PFSK-1 (cell line): ENCODE data around the gene EGR4.

ENCODE experiments used
- FOXP2 ChIP-seq: optimal IDR thresholded peaks from 2 replicates; pipeline ENCODE3; 2011; ENCODE audit warnings: borderline replicate concordance, control low read depth, inconsistent platforms; ENCODE audit not compliant: insufficient read depth; ENCODE audit errors: extremely low read length, extremely low read depth
- POLR2AphosphoS5 ChIP-seq: IDR thresholded peaks from 2 replicates; pipeline ENCODE4 v1.6.1; 2012; ENCODE audit warnings: low read depth, mild to moderate bottlenecking, control low read depth, low read length, moderate library complexity
- REST ChIP-seq, 2 experiments: IDR thresholded peaks; 2 replicates each; pipeline versions ENCODE4 v1.6.1 to v1.8.0; 2011 to 2012; ENCODE audit warnings: low read depth in 2 of 2, low read length in 2 of 2, control low read depth in 1 of 2, inconsistent platforms in 1 of 2, mild to moderate bottlenecking in 1 of 2, moderate library complexity in 1 of 2; ENCODE audit not compliant: insufficient read depth in 1 of 2
- SIN3A ChIP-seq: IDR thresholded peaks from 2 replicates; pipeline ENCODE4 v1.6.1; 2012; ENCODE audit warnings: mild to moderate bottlenecking, low read length, moderate library complexity, borderline replicate concordance; ENCODE audit not compliant: insufficient read depth
- TAF1 ChIP-seq: IDR thresholded peaks from 2 replicates; pipeline ENCODE4 v1.6.1; 2012; ENCODE audit warnings: low read length, control low read depth, borderline replicate concordance; ENCODE audit not compliant: insufficient read depth

The EGR4 gene

GRCh38 chr2:73334045-73334444, 40.7 kb upstream of the EGR4 start:
- TF ChIP-seq REST (IDR thresholded peaks at IDR 0.05; ENCODE audit: insufficient read depth in 1 of 2, low read depth in 2 of 2, low read length in 2 of 2) (no peak), POLR2AphosphoS5 (no peak), SIN3A (no peak), FOXP2 (no peak), TAF1 (no peak)

GRCh38 chr2:73333564-73333963, 40.2 kb upstream of the EGR4 start:
- no peak for TF ChIP-seq FOXP2
- TF ChIP-seq SIN3A: no peak
- no peak for TF ChIP-seq POLR2AphosphoS5
- no peak for TF ChIP-seq TAF1
- no peak for TF ChIP-seq REST (IDR thresholded peaks at IDR 0.05; ENCODE audit: insufficient read depth in 1 of 2, low read depth in 2 of 2, low read length in 2 of 2)

- no peak for TF ChIP-seq FOXP2
- TF ChIP-seq REST (IDR thresholded peaks at IDR 0.05; ENCODE audit: insufficient read depth in 1 of 2, low read depth in 2 of 2, low read length in 2 of 2): no peak
- TF ChIP-seq POLR2AphosphoS5: no peak
- TF ChIP-seq TAF1: no peak
- TF ChIP-seq SIN3A: no peak
These were observed 30.9 kb upstream of the EGR4 start for GRCh38 chr2:73324126-73324725.

GRCh38 chr2:73323551-73323950, 30.2 kb upstream of the EGR4 start:
- TF ChIP-seq FOXP2: no peak

GRCh38 chr2:73314441-73314840, 21.1 kb upstream of the EGR4 start:
- TF ChIP-seq POLR2AphosphoS5: no peak
- no peak for TF ChIP-seq SIN3A
- no peak for TF ChIP-seq TAF1

GRCh38 chr2:73307720-73308119, 14.4 kb upstream of the EGR4 start:
- no peak for TF ChIP-seq POLR2AphosphoS5
- TF ChIP-seq TAF1: no peak
- TF ChIP-seq SIN3A: no peak
- no peak for TF ChIP-seq FOXP2
- TF ChIP-seq REST (IDR thresholded peaks at IDR 0.05; ENCODE audit: insufficient read depth in 1 of 2, low read depth in 2 of 2, low read length in 2 of 2): no peak
